ENCODE data around the gene PPP2R5A. TPM values are rescaled to one million over a fixed set of nuclear protein-coding genes. Genes with fewer than 3 reads are reported as not detected.

PPP2R5A gene
- total RNA-seq, 2 donors from 2014 or later: 40.7 to 41.4 TPM

GRCh38 chr1:212284332-212284743 is 872 bp upstream of the PPP2R5A start:
- H3K9ac ChIP-seq (ENCODE audit: extremely low read depth, low read length, poor library complexity, severe bottlenecking): peak overlapping the region; percentile 63
- WGBS, 2 experiments (ENCODE audit: insufficient coverage in 1 of 2, insufficient read length in 1 of 2): 28 to 29% methylated on average over 7 to 14 of the region's 14 CpGs
- H3K27ac Mint-ChIP-seq: peak overlapping the region; percentile 99
- no peaks in the 10 kb centered on the region for H3K36me3 Mint-ChIP-seq (ENCODE audit: low read depth)
- peaks cover 4% of the 10 kb centered on the region for H3K36me3 ChIP-seq (ENCODE audit: control insufficient read depth, insufficient read depth, low read length)
- no peaks in the 10 kb centered on the region for H3K27me3 ChIP-seq (ENCODE audit: control insufficient read depth, insufficient read depth, low read length, poor library complexity, severe bottlenecking)
- H3K4me3 Mint-ChIP-seq: peak overlapping the region; percentile 87
- peak overlapping the region; percentile 47 for H3K27ac ChIP-seq (ENCODE audit: low read depth, low read length)
- no peaks in the 10 kb centered on the region for H3K27me3 Mint-ChIP-seq (ENCODE audit: insufficient read depth)
- no peak for DNase-seq
- peak overlapping the region; percentile 93 for H3K4me3 ChIP-seq (ENCODE audit: low read length)
- no peaks in the 10 kb centered on the region for H3K9me3 Mint-ChIP-seq
- no peak for TF ChIP-seq CTCF (conservative IDR thresholded peaks at IDR 0.05)
- peaks cover 22% of the 10 kb centered on the region for H3K4me1 Mint-ChIP-seq
- H3K9me3 ChIP-seq (ENCODE audit: control insufficient read depth, low read length): no peaks in the 10 kb centered on the region
- H3K4me1 ChIP-seq (ENCODE audit: control insufficient read depth, insufficient read depth, low read length): no peaks in the 10 kb centered on the region

- peak overlapping the region; percentile 46 for H3K9ac ChIP-seq (ENCODE audit: extremely low read depth, low read length, poor library complexity, severe bottlenecking)
- no peaks in the 10 kb centered on the region for H3K27me3 ChIP-seq (ENCODE audit: control insufficient read depth, insufficient read depth, low read length, poor library complexity, severe bottlenecking)
- Mint-ChIP-seq H3K4me1 (peaks cover 34% of the 10 kb centered on the region), H3K36me3 (ENCODE audit: low read depth) (no peaks in the 10 kb centered on the region), H3K27me3 (ENCODE audit: insufficient read depth) (no peaks in the 10 kb centered on the region), H3K9me3 (no peaks in the 10 kb centered on the region), H3K27ac (peak overlapping the region; percentile 92), H3K4me3 (peak overlapping the region; percentile 87)
- H3K9me3 ChIP-seq (ENCODE audit: control insufficient read depth, low read length): no peaks in the 10 kb centered on the region
- peaks cover 4% of the 10 kb centered on the region for H3K36me3 ChIP-seq (ENCODE audit: control insufficient read depth, insufficient read depth, low read length)
- H3K4me1 ChIP-seq (ENCODE audit: control insufficient read depth, insufficient read depth, low read length): no peaks in the 10 kb centered on the region
- WGBS, 2 experiments (ENCODE audit: insufficient coverage in 1 of 2, insufficient read length in 1 of 2): 0% methylated on average over 26 to 85 of the region's 85 CpGs
- H3K27ac ChIP-seq (ENCODE audit: low read depth, low read length): peak overlapping the region; percentile 14
- peak; percentile 88 for DNase-seq
- no peak for TF ChIP-seq CTCF (conservative IDR thresholded peaks at IDR 0.05)
- peak overlapping the region; percentile 90 for H3K4me3 ChIP-seq (ENCODE audit: low read length)
Measured at GRCh38 chr1:212285685-212286555, 710 bp downstream of the PPP2R5A start.

- Histone ChIP-seq H3K4me1 (ENCODE audit: control insufficient read depth, insufficient read depth, low read length) (peaks cover 1% of the 10 kb centered on the region), H3K27me3 (ENCODE audit: control insufficient read depth, insufficient read depth, low read length, poor library complexity, severe bottlenecking) (no peaks in the 10 kb centered on the region), H3K36me3 (ENCODE audit: control insufficient read depth, insufficient read depth, low read length) (peaks cover 4% of the 10 kb centered on the region), H3K9me3 (ENCODE audit: control insufficient read depth, low read length) (no peaks in the 10 kb centered on the region), H3K27ac (ENCODE audit: low read depth, low read length) (no peak overlapping the region), H3K9ac (ENCODE audit: extremely low read depth, low read length, poor library complexity, severe bottlenecking) (peak overlapping the region; percentile 46), H3K4me3 (ENCODE audit: low read length) (peak overlapping the region; percentile 90)
- Mint-ChIP-seq H3K4me3 (peak overlapping the region; percentile 87), H3K27me3 (ENCODE audit: insufficient read depth) (no peaks in the 10 kb centered on the region), H3K4me1 (peaks cover 40% of the 10 kb centered on the region), H3K36me3 (ENCODE audit: low read depth) (no peaks in the 10 kb centered on the region), H3K9me3 (no peaks in the 10 kb centered on the region), H3K27ac (peak overlapping the region; percentile 92)
- TF ChIP-seq CTCF (conservative IDR thresholded peaks at IDR 0.05): no peak
- no peak for DNase-seq
- 1% methylated on average over 13 to 17 of the region's 17 CpGs for WGBS, 2 experiments (ENCODE audit: insufficient coverage in 1 of 2, insufficient read length in 1 of 2)
Measured at GRCh38 chr1:212286556-212287131, 1.4 kb downstream of the PPP2R5A start.

Measured in endodermal cell (in vitro differentiated cells).